Stimulated activated memory B cell treated with anti-CD40 and anti-IgM and Interleukin-4, amounts not matched to agents 10 μg/mL and 1 μg/mL and 100 μg/mL, for 72 hours (primary cell): Measurements from ENCODE around the gene TESPA1.
A peak's percentile ranks its signal among the peaks of the same experiment; 100 is the strongest.

ENCODE experiments used
- ATAC-seq: fragments of 150-1000 bp; cut with Tn5 transposase; 2 replicates; pipeline ENCODE4 v1.10.0; 2021
- H3K27ac Mint-ChIP-seq: one replicate; pipeline ENCODE4 v1.8.0; 2022; ENCODE audit warnings: mild to moderate bottlenecking, mixed read lengths
- H3K27me3 Mint-ChIP-seq: one replicate; pipeline ENCODE4 v1.8.0; 2022; ENCODE audit warnings: mixed read lengths
- H3K36me3 Mint-ChIP-seq: one replicate; pipeline ENCODE4 v1.8.0; 2022; ENCODE audit warnings: mixed read lengths
- H3K4me1 Mint-ChIP-seq: one replicate; pipeline ENCODE4 v1.8.0; 2022; ENCODE audit warnings: mixed read lengths
- H3K4me3 Mint-ChIP-seq: one replicate; pipeline ENCODE4 v1.8.0; 2022; ENCODE audit warnings: mild to moderate bottlenecking, moderate library complexity, mixed read lengths
- H3K9me3 Mint-ChIP-seq: one replicate; pipeline ENCODE4 v1.8.0; 2022; ENCODE audit warnings: mixed read lengths

The TESPA1 gene

DNA sequence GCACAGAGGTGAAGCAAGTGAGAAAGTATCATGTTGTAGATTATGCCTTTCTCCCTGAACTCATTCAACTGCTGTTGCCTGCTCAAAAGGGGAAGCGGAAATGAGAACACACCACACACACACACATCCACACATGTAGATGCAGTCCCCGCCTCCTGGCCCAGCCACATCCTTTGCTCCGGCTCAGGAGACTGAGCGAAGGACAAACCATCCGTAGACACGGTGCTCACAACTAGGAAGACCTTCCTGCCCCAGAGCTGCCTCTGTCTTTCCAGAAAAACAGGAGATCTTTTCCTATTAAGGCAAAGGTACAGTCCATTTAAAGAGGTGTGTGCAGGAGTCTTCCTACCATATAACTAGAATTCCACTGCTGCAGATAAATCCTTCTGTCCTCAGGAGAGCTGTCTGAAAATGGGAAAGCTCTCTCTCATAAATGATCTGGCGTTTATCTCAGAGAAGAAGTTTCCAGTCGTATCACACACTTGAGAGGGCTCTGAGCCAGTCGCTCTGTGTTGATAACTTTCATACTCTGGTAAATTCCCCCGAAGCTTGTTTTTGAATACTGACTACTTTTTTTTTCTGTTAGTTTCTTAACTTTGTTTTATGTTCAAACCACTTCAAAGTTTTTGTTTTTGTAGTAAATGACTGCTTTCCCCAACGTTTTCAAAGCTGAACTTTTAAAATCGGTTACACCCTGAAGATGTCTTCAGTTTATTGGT lies at the start of gene TESPA1:
Gene TESPA1, minus strand, starts transcription at position 105 of the 719 bp plus-strand sequence. CDS start 10,200 bp downstream, outside the sequence.
- peaks cover 68% of the 10 kb centered on the region for H3K4me1 Mint-ChIP-seq
- H3K27me3 Mint-ChIP-seq: no peaks in the 10 kb centered on the region
- peak within 1 kb of the TSS; percentile 87 for H3K27ac Mint-ChIP-seq
- H3K36me3 Mint-ChIP-seq: peaks cover 37% of the 10 kb centered on the region
- peak within 1 kb of the TSS; percentile 77 for H3K4me3 Mint-ChIP-seq
- no peaks in the 10 kb centered on the region for H3K9me3 Mint-ChIP-seq
- peak; percentile 97 for ATAC-seq

DNA sequence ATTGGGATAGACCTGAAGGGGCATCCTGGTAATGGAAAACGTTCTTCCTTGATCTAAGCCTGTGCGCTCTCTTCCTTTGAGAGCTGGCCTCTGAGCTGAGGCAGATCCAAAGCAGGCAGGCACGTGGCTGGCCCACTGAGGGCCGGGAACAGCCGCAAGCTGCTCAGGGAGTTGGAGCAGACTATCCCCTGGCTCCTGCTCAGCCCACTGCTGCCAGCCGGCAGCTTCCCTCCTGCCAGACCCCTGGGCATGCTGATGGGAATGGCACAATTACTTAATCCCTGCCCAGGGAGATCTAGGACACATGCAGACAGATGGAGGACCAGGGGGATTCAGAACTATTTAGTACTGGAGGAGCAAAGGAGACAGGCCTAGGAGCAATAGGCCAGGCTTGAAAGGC lies 49.7 kb upstream of the TESPA1 start:
- no peak for ATAC-seq
- Mint-ChIP-seq H3K4me3 (no peak overlapping the region), H3K36me3 (no peaks in the 10 kb centered on the region), H3K9me3 (peaks cover 3% of the 10 kb centered on the region), H3K27me3 (peaks cover 7% of the 10 kb centered on the region), H3K27ac (no peak overlapping the region), H3K4me1 (peaks cover 27% of the 10 kb centered on the region)

GRCh38 chr12:55025508-55025907 lies 40.9 kb upstream of the TESPA1 start:
- peaks cover 31% of the 10 kb centered on the region for H3K27me3 Mint-ChIP-seq
- no peaks in the 10 kb centered on the region for H3K4me1 Mint-ChIP-seq
- no peaks in the 10 kb centered on the region for H3K9me3 Mint-ChIP-seq
- no peak overlapping the region for H3K4me3 Mint-ChIP-seq
- no peak overlapping the region for H3K27ac Mint-ChIP-seq
- H3K36me3 Mint-ChIP-seq: no peaks in the 10 kb centered on the region
- no peak for ATAC-seq

DNA sequence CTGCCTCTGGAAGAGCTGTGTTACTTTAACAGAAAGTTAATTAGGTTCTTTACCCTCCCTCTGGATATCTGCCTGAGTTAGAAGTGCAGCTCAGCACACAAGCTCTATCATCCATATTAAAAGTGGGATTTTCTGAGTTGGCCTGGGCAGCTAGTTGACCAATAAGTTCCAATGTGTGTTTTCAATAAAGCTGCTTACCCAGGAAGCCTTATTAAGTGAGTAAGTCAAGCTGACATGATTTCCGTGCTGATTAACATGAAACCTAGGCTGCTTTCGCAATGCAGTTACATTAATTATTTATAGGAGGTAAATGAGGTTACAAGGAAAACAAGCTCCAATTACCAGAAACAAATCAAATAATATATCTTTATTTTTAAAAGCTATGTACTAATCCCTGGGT lies 40.0 kb upstream of the TESPA1 start:
- no peaks in the 10 kb centered on the region for H3K9me3 Mint-ChIP-seq
- no peak for ATAC-seq
- H3K27me3 Mint-ChIP-seq: peaks cover 37% of the 10 kb centered on the region
- H3K4me1 Mint-ChIP-seq: peaks cover 7% of the 10 kb centered on the region
- no peaks in the 10 kb centered on the region for H3K36me3 Mint-ChIP-seq
- H3K4me3 Mint-ChIP-seq: no peak overlapping the region
- H3K27ac Mint-ChIP-seq: no peak overlapping the region

GRCh38 chr12:55019784-55020183 lies 35.2 kb upstream of the TESPA1 start, which contains the start of gene NEUROD4:
Gene NEUROD4, plus strand, starts transcription at chr12:55019974. Its CDS starts 6,466 bp downstream, at chr12:55026440.
- H3K4me1 Mint-ChIP-seq: peaks cover 14% of the 10 kb centered on the region
- no peaks in the 10 kb centered on the region for H3K36me3 Mint-ChIP-seq
- H3K9me3 Mint-ChIP-seq: no peaks in the 10 kb centered on the region
- H3K27ac Mint-ChIP-seq: no peak within 1 kb of the TSS
- H3K27me3 Mint-ChIP-seq: peaks cover 51% of the 10 kb centered on the region
- H3K4me3 Mint-ChIP-seq: no peak within 1 kb of the TSS
- ATAC-seq: no peak

- Mint-ChIP-seq H3K27ac (no peak overlapping the region), H3K9me3 (peaks cover 3% of the 10 kb centered on the region), H3K4me1 (peaks cover 14% of the 10 kb centered on the region), H3K4me3 (no peak overlapping the region), H3K27me3 (peaks cover 44% of the 10 kb centered on the region), H3K36me3 (peaks cover 4% of the 10 kb centered on the region)
- no peak for ATAC-seq
These were observed 32.9 kb upstream of the TESPA1 start for GRCh38 chr12:55017416-55017925.

DNA sequence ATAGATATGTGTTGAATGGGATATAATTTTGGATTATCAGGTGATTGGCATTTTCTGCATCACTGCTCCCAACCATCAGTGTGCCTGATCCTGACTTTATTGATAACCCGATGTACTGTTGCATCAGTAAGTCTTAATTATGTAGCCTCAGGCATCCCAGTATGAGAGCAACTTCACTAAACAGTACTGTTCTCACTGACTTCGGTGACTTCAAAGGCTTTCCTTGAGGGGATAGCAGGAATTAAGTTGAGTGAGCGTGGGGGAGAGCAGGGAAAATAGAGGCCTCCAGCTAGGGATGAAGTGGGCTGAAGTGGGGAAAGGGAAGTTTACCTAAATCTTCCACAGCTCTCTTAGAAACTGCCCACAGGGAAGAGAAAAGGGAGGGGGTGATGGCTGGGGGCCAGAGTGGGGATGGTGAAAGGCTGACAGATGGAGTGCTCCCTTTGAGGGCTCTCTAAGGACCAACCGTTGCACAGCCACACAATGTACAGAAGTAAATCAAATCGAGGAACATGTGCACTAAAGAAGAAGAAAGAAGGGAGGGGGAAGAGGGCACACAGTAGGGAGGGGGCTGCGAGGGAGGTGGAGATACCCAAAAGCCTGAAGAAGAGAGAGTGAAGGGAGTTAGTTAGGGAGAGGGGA lies 24.5 kb upstream of the TESPA1 start:
- Mint-ChIP-seq H3K4me1 (no peaks in the 10 kb centered on the region), H3K36me3 (peaks cover 19% of the 10 kb centered on the region), H3K27me3 (peaks cover 17% of the 10 kb centered on the region), H3K27ac (no peak overlapping the region), H3K4me3 (no peak overlapping the region), H3K9me3 (peaks cover 13% of the 10 kb centered on the region)
- ATAC-seq: no peak

DNA sequence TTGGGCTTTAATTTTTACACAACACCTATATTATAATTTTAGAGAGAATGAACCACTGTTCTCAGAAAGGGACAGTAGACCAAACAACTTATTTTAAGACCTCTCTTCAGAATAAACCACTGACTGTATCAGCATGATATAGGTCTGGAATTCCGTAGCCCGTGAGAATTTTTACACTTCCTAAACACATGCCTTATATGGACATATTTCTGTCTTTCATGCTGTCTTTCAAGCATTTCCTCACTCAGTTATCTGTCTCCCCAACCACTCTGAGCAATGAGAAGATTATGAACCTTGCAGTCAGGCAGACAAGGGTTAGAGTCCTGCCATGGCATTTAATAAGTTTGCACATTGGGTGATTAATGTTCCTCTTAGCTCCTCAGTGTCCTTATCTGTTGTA lies 17.8 kb upstream of the TESPA1 start:
- peaks cover 24% of the 10 kb centered on the region for H3K36me3 Mint-ChIP-seq
- no peaks in the 10 kb centered on the region for H3K27me3 Mint-ChIP-seq
- ATAC-seq: no peak
- no peak overlapping the region for H3K4me3 Mint-ChIP-seq
- peaks cover 12% of the 10 kb centered on the region for H3K9me3 Mint-ChIP-seq
- peaks cover 24% of the 10 kb centered on the region for H3K4me1 Mint-ChIP-seq
- H3K27ac Mint-ChIP-seq: no peak overlapping the region

GRCh38 chr12:55001198-55001868 lies 16.8 kb upstream of the TESPA1 start:
- Mint-ChIP-seq H3K36me3 (peaks cover 24% of the 10 kb centered on the region), H3K27ac (no peak overlapping the region), H3K4me3 (no peak overlapping the region), H3K4me1 (peaks cover 24% of the 10 kb centered on the region), H3K9me3 (peaks cover 9% of the 10 kb centered on the region), H3K27me3 (no peaks in the 10 kb centered on the region)
- no peak for ATAC-seq

GRCh38 chr12:54998958-54999510 lies 14.5 kb upstream of the TESPA1 start:
- H3K9me3 Mint-ChIP-seq: peaks cover 4% of the 10 kb centered on the region
- H3K36me3 Mint-ChIP-seq: peaks cover 12% of the 10 kb centered on the region
- no peak for ATAC-seq
- peaks cover 24% of the 10 kb centered on the region for H3K4me1 Mint-ChIP-seq
- no peak overlapping the region for H3K4me3 Mint-ChIP-seq
- H3K27me3 Mint-ChIP-seq: no peaks in the 10 kb centered on the region
- H3K27ac Mint-ChIP-seq: no peak overlapping the region

- Mint-ChIP-seq H3K27me3 (no peaks in the 10 kb centered on the region), H3K27ac (no peak overlapping the region), H3K4me3 (no peak overlapping the region), H3K9me3 (peaks cover 4% of the 10 kb centered on the region), H3K4me1 (peaks cover 24% of the 10 kb centered on the region), H3K36me3 (peaks cover 12% of the 10 kb centered on the region)
- no peak for ATAC-seq
These were observed 13.5 kb upstream of the TESPA1 start for GRCh38 chr12:54997929-54998522.

DNA sequence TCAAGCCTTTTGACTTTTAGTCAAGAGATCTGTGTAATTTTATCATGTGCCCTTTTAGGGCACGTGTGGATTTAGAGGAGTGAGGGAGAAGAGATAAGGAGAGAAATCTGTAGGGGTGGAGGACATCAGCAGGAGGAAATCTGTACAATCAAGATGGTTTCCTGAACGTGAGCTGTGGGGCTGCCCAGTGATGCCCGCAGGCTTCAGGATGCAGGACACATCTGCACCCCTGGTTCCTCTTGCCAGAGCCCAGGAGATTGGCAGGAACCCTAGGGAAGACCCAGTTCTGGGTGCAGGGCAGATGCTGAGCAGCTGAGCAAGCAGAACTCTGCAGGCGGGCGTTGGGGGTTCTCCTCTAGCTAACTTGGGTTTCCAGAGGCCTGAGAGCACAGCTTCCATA lies 11.6 kb upstream of the TESPA1 start:
- no peak overlapping the region for H3K4me3 Mint-ChIP-seq
- no peaks in the 10 kb centered on the region for H3K27me3 Mint-ChIP-seq
- H3K27ac Mint-ChIP-seq: no peak overlapping the region
- H3K36me3 Mint-ChIP-seq: peaks cover 12% of the 10 kb centered on the region
- ATAC-seq: no peak
- peaks cover 4% of the 10 kb centered on the region for H3K9me3 Mint-ChIP-seq
- peaks cover 27% of the 10 kb centered on the region for H3K4me1 Mint-ChIP-seq

- Mint-ChIP-seq H3K9me3 (peaks cover 4% of the 10 kb centered on the region), H3K4me1 (peaks cover 37% of the 10 kb centered on the region), H3K4me3 (no peak overlapping the region), H3K27me3 (no peaks in the 10 kb centered on the region), H3K27ac (no peak overlapping the region), H3K36me3 (peaks cover 6% of the 10 kb centered on the region)
- ATAC-seq: peak; percentile 69
These were observed 8.7 kb upstream of the TESPA1 start for GRCh38 chr12:54993181-54993835.

DNA sequence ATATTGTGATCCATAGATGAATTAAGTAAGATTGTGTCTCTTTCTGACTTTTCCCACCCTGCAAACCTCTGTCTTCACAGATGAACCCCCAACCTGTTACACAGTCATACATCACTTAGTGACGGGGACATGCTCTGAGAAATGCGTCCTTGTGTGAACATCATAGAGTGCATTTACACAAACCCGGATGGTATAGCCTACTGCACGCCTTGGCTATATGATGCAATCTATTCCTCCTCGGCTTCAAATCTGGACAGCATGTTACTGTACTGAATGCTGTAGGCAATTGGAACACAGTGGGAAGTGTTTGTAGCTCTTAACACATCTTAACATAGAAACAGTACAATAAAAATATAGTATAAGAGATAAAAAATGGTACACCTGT lies 7.4 kb upstream of the TESPA1 start:
- Mint-ChIP-seq H3K36me3 (no peaks in the 10 kb centered on the region), H3K4me1 (peaks cover 44% of the 10 kb centered on the region), H3K4me3 (no peak overlapping the region), H3K9me3 (no peaks in the 10 kb centered on the region), H3K27ac (peak overlapping the region; percentile 98), H3K27me3 (no peaks in the 10 kb centered on the region)
- ATAC-seq: peak; percentile 72
